Neural progenitor cell (in vitro differentiated cells): ENCODE measurements around the gene SPINK1. TPM values are rescaled to one million over a fixed set of nuclear protein-coding genes. Genes with fewer than 3 reads are reported as not detected.

Experiments
- DNase-seq: peaks from one replicate; pipeline ENCODE4 v3.0.0-alpha.2; 2016; ENCODE audit warnings: low spot score
- H2AFZ ChIP-seq: fragments of 200-600 bp; sonication (generic); replicated peaks from 2 replicates; pipeline ENCODE4 v1.6.1; 2016; ENCODE audit warnings: antibody characterized with exemption
- H3F3A ChIP-seq: fragments of 200-600 bp; sonication (generic); 2 replicates; pipeline ENCODE4 v1.6.1; 2016; ENCODE audit warnings: antibody characterized with exemption, low read depth
- H3K27ac ChIP-seq: fragments of 200-600 bp; sonication (generic); 2 replicates; pipeline ENCODE4 v1.5.1; 2016; ENCODE audit warnings: mild to moderate bottlenecking
- H3K27me3 ChIP-seq: fragments of 200-600 bp; sonication (generic); 2 replicates; pipeline ENCODE4 v1.6.1; 2016; ENCODE audit warnings: mild to moderate bottlenecking, moderate library complexity
- H3K36me3 ChIP-seq: fragments of 200-600 bp; sonication (generic); 2 replicates; pipeline ENCODE4 v1.5.1; 2016
- H3K4me1 ChIP-seq: fragments of 200-600 bp; sonication (generic); 2 replicates; pipeline ENCODE4 v1.6.1; 2016; ENCODE audit warnings: mixed run types
- H3K4me2 ChIP-seq: fragments of 200-600 bp; sonication (generic); 2 replicates; pipeline ENCODE4 v1.6.1; 2016
- H3K4me3 ChIP-seq: fragments of 200-600 bp; sonication (generic); 2 replicates; pipeline ENCODE4 v1.5.1; 2016
- H3K79me2 ChIP-seq: fragments of 200-600 bp; sonication (generic); 2 replicates; pipeline ENCODE4 v1.6.1; 2016; ENCODE audit warnings: low read depth
- H3K9ac ChIP-seq: fragments of 200-600 bp; sonication (generic); 2 replicates; pipeline ENCODE4 v1.6.1; 2016
- H3K9me3 ChIP-seq: fragments of 200-600 bp; sonication (generic); 2 replicates; pipeline ENCODE4 v1.5.1; 2016; ENCODE audit warnings: low read depth
- H4K20me1 ChIP-seq: fragments of 200-600 bp; sonication (generic); 2 replicates; pipeline ENCODE4 v1.6.1; 2016; ENCODE audit warnings: low read depth
- H3K27ac Mint-ChIP-seq: 3 replicates; pipeline ENCODE4 v1.8.0; 2021; ENCODE audit warnings: mixed read lengths
- H3K27me3 Mint-ChIP-seq: 2 replicates; pipeline ENCODE4 v1.8.0; 2022; ENCODE audit warnings: low read depth, mild to moderate bottlenecking, inconsistent platforms, moderate library complexity, mixed read lengths; ENCODE audit not compliant: insufficient read depth
- H3K36me3 Mint-ChIP-seq: 3 replicates; pipeline ENCODE4 v1.8.0; 2021; ENCODE audit warnings: mixed read lengths
- H3K4me1 Mint-ChIP-seq: 3 replicates; pipeline ENCODE4 v1.8.0; 2021; ENCODE audit warnings: mixed read lengths
- H3K4me3 Mint-ChIP-seq: 3 replicates; pipeline ENCODE4 v1.8.0; 2021; ENCODE audit warnings: mild to moderate bottlenecking, moderate library complexity, mixed read lengths
- H3K9me3 Mint-ChIP-seq: 3 replicates; pipeline ENCODE4 v1.8.0; 2020; ENCODE audit warnings: mixed read lengths
- CTCF ChIP-seq: fragments of 200-600 bp; sonication (generic); IDR thresholded peaks from 2 replicates; pipeline ENCODE4 v1.5.1; 2017; ENCODE audit warnings: antibody characterized with exemption, mild to moderate bottlenecking
- EZH2 ChIP-seq: fragments of 200-600 bp; sonication (generic); IDR thresholded peaks from 2 replicates; pipeline ENCODE4 v1.6.1; 2017; ENCODE audit warnings: antibody characterized with exemption, mild to moderate bottlenecking, moderate library complexity
- EZH2phosphoT487 ChIP-seq: fragments of 200-600 bp; sonication (generic); IDR thresholded peaks from 2 replicates; pipeline ENCODE4 v1.6.1; 2017; ENCODE audit warnings: antibody characterized with exemption
- total RNA-seq: library from RNA; depleted of rRNA; stranded (reverse); fragments of >200 nt; gene quantifications from 2 replicates; pipeline ENCODE4 v1.2.3, GENCODE V29; 2015; ENCODE audit warnings: low replicate concordance

The SPINK1 gene
- total RNA-seq, 1 donor from 2014 or later: not detected

- DNase-seq: no peak
Measured at GRCh38 chr5:147859962-147860640, 28.6 kb upstream of the SPINK1 start.

GRCh38 chr5:147858565-147858964 lies 27.1 kb upstream of the SPINK1 start:
- Histone ChIP-seq H3K4me3 (no peak overlapping the region), H3K9ac (no peak overlapping the region), H3K27ac (no peak overlapping the region), H3K79me2 (no peaks in the 10 kb centered on the region), H2AFZ (no peak overlapping the region), H3F3A (no peaks in the 10 kb centered on the region), H3K9me3 (no peaks in the 10 kb centered on the region), H4K20me1 (no peaks in the 10 kb centered on the region), H3K27me3 (no peaks in the 10 kb centered on the region), H3K4me2 (no peak overlapping the region), H3K36me3 (no peaks in the 10 kb centered on the region), H3K4me1 (peaks cover 8% of the 10 kb centered on the region)
- Mint-ChIP-seq H3K4me1 (no peaks in the 10 kb centered on the region), H3K27ac (no peak overlapping the region), H3K27me3 (no peaks in the 10 kb centered on the region), H3K9me3 (no peaks in the 10 kb centered on the region), H3K36me3 (no peaks in the 10 kb centered on the region), H3K4me3 (no peak overlapping the region)
- TF ChIP-seq CTCF (no peak), EZH2 (no peak), EZH2phosphoT487 (no peak)
- no peak for DNase-seq

More at GRCh38 chr5:147859962-147860640, 28.6 kb upstream of the SPINK1 start:
- H3K4me2 ChIP-seq: no peak overlapping the region
- TF ChIP-seq EZH2phosphoT487: no peak
- TF ChIP-seq EZH2: no peak
- no peak for TF ChIP-seq CTCF
- H3K36me3 ChIP-seq: no peaks in the 10 kb centered on the region
- H2AFZ ChIP-seq: no peak overlapping the region
- Mint-ChIP-seq H3K4me1 (no peaks in the 10 kb centered on the region), H3K9me3 (no peaks in the 10 kb centered on the region), H3K27ac (no peak overlapping the region), H3K36me3 (no peaks in the 10 kb centered on the region), H3K4me3 (no peak overlapping the region), H3K27me3 (no peaks in the 10 kb centered on the region)
- H3K27ac ChIP-seq: no peak overlapping the region
- no peaks in the 10 kb centered on the region for H3F3A ChIP-seq
- H4K20me1 ChIP-seq: no peaks in the 10 kb centered on the region
- no peak overlapping the region for H3K9ac ChIP-seq
- no peaks in the 10 kb centered on the region for H3K9me3 ChIP-seq
- no peak overlapping the region for H3K4me3 ChIP-seq
- no peaks in the 10 kb centered on the region for H3K27me3 ChIP-seq
- no peaks in the 10 kb centered on the region for H3K79me2 ChIP-seq
- H3K4me1 ChIP-seq: peaks cover 8% of the 10 kb centered on the region

GRCh38 chr5:147857302-147858129 lies 26.0 kb upstream of the SPINK1 start:
- TF ChIP-seq CTCF: peak; percentile 92
- TF ChIP-seq EZH2phosphoT487: no peak
- Histone ChIP-seq H3K9me3 (no peaks in the 10 kb centered on the region), H3K27me3 (no peaks in the 10 kb centered on the region), H3F3A (no peaks in the 10 kb centered on the region), H3K36me3 (no peaks in the 10 kb centered on the region), H4K20me1 (no peaks in the 10 kb centered on the region), H3K79me2 (no peaks in the 10 kb centered on the region), H2AFZ (peak overlapping the region; percentile 26), H3K4me1 (peaks cover 8% of the 10 kb centered on the region), H3K4me3 (no peak overlapping the region), H3K9ac (no peak overlapping the region), H3K4me2 (no peak overlapping the region), H3K27ac (no peak overlapping the region)
- Mint-ChIP-seq H3K9me3 (no peaks in the 10 kb centered on the region), H3K27me3 (no peaks in the 10 kb centered on the region), H3K4me3 (no peak overlapping the region), H3K4me1 (no peaks in the 10 kb centered on the region), H3K36me3 (no peaks in the 10 kb centered on the region), H3K27ac (no peak overlapping the region)
- DNase-seq: peak; percentile 73
